UCSD-AML1 (cell line): ENCODE data around the gene NPVF.

Experiments used
- DNase-seq: peaks from one replicate; lab custom pipeline; 2025; ENCODE audit not compliant: unreplicated experiment; lab: John Stamatoyannopoulos, UW

Gene NPVF

DNA sequence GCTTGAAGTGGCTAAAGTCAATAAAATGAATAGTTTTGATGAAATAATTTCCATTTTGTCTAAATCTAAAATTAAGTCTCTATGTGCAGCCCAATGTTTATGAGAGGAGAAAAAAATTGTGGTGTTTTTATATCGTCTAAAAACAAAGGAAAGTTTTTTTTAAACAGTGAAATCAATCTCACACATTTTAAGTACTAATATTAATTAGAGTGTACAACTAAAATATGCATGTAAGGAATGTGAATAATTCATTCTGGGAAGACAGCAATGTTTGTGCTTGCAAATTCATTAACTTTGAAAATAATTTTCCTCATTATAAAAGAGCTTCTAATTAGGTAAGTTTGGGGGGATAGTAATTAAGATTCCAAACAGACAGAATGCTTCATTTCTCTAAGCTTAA lies at the start of gene NPVF:
Gene NPVF (minus strand): TSS at position 101 of the 400 bp plus-strand sequence. CDS start 47 bp downstream, at position 54.
- DNase-seq: no peak

GRCh38 chr7:25272265-25272664 lies 44.0 kb upstream of the NPVF start:
- no peak for DNase-seq

- DNase-seq: no peak
Observed at GRCh38 chr7:25263337-25263736, 35.1 kb upstream of the NPVF start.

DNA sequence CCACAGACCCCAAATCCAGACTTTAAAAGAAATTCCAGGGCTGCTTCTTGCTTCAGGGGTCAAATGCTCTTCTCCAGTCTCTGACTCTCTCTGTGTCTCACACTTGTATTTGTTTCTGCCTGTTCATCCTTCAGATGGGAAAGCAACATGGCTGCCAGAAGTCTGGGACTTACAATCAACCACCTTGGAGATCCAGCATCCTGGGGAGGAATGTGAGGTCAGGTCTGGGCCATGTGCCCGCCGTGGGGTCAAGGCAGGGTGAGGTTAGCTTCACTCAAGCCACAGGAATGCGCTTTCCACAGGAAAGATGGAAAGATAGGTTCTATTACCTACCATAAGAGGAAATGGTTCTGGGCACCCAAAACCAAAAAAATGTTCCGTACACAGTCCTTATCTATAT lies 34.3 kb upstream of the NPVF start:
- no peak for DNase-seq

DNA sequence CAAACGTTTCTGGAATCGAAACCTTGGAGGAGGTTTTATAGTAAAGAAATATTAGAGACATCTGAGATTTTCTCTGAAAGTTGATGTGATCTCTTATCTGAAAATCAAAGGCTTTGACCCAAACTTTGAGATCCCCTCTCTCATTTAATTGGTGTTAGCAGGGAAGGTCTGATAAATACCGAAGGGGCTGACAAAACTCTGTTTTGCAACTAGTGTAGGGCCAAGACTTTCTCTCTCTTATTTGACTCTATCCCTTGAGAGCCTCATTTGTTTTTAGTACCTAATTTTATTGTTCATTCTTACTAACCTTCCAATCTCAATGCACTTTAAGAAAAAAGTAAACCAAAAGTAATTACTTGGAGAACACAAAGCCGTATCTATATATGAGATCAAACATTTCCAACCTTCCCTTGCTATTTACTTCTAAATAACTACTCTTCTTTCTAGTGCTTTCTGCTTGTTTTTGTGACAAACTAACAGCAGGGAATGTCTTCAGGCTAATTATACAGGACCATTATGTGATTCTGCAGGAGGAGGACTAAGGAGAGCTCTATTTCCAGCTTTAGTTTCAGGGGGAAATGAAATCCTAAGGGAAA lies 33.4 kb upstream of the NPVF start:
- no peak for DNase-seq

DNA sequence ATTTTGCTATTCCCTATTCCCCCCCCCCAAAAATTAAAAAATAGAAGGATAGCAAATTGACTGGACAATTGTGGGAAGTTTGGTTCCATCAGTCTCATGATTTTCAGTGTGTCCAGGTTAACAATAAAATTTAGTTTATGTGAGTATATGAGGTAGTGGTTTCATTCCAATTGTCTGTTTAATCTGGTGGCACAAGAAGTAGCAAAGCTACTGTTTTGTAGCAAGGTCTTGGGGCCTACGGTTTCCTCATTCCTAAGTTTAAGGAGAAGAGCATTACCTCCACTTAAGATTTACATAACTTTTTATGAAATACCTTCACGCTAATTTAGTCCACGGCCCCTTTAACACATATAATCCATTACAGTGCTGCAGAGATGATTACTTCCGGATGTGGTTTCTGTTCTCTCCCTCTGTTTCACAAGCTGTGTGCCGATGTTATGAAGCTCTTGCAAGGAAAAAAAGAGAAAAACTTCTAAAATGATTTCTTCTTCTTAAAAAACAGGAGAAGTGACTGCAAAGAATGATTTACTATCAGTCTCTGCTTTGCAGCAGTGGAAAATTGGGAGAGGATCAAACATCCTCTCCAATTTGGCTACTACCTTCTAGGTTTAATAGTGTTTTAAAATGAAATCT lies 32.7 kb upstream of the NPVF start:
- DNase-seq: no peak

- peak; percentile 10 for DNase-seq
Observed at GRCh38 chr7:25259487-25260243, 31.4 kb upstream of the NPVF start.

DNA sequence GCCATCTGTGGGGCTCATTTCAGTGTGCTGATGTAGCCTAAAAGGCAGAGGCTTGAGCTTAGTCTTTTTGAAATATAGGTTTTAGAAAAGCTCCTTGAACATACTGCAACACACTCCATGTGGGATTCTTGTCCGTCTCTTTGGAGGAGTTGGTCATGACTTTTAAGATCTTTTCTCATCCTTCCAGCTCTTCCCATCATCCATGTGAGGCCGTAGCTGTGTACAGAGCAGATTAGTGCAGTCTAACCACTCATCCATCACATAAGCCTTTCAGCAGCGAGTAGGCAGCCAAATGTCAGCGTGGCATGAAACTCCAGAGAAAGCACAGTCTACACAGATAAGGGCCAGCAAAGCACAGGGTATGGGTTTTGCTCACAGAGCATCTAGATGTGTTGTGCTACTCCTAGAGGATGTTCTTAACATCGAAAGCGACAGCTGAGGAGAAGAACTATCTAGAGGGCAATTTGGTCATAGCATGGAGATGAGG lies 28.1 kb upstream of the NPVF start:
- no peak for DNase-seq

GRCh38 chr7:25255611-25256332 lies 27.5 kb upstream of the NPVF start:
- DNase-seq: no peak

- no peak for DNase-seq
Observed at GRCh38 chr7:25254604-25255003, 26.3 kb upstream of the NPVF start.

DNA sequence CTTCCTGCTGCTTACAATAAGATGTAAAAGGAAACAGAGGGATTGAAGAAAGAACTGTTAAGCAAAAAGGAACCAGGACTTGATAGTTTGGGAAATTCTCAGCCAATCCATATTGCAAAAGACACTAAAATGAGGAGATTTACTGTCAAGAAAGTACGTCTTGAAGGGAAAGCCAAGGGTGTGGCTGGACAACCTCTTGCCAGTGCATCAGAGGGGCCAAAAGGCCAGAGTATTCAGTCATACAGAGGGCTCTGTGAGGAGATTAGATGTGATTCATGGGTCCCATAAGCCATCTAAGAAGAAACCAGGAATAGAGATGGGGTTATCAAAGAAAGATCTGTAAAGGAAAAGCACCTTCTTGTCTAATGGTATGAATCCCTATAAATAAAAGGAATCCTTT lies 25.4 kb upstream of the NPVF start:
- no peak for DNase-seq

- no peak for DNase-seq
Observed at GRCh38 chr7:25250386-25250785, 22.1 kb upstream of the NPVF start.

GRCh38 chr7:25249772-25250171 lies 21.5 kb upstream of the NPVF start:
- no peak for DNase-seq

DNA sequence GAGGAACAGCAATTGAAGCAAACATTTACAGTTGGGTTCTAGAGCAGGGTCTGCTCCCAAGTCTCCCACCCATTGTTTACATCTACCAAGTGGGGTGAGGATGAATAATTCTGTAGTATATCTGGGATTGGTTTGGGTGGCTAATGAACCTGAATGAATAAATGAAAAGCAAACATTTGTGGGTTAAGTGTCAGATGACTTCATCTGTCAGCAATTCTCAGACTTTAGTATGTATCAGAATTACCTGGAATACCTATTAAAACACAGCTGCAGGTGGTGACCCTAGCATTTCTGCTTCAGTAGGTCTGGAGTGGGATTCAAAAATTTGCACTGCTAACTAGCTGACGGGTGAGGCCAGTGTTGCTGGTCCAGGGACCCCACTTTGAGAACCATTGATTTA lies 18.0 kb upstream of the NPVF start:
- DNase-seq: no peak

- DNase-seq: no peak
Observed at GRCh38 chr7:25244254-25245033, 16.2 kb upstream of the NPVF start.

GRCh38 chr7:25242678-25243077 lies 14.4 kb upstream of the NPVF start:
- no peak for DNase-seq

- DNase-seq: no peak
Observed at GRCh38 chr7:25240896-25241295, 12.6 kb upstream of the NPVF start.

- DNase-seq: no peak
Observed at GRCh38 chr7:25240340-25240739, 12.1 kb upstream of the NPVF start.

GRCh38 chr7:25239888-25240287 lies 11.6 kb upstream of the NPVF start:
- DNase-seq: no peak

DNA sequence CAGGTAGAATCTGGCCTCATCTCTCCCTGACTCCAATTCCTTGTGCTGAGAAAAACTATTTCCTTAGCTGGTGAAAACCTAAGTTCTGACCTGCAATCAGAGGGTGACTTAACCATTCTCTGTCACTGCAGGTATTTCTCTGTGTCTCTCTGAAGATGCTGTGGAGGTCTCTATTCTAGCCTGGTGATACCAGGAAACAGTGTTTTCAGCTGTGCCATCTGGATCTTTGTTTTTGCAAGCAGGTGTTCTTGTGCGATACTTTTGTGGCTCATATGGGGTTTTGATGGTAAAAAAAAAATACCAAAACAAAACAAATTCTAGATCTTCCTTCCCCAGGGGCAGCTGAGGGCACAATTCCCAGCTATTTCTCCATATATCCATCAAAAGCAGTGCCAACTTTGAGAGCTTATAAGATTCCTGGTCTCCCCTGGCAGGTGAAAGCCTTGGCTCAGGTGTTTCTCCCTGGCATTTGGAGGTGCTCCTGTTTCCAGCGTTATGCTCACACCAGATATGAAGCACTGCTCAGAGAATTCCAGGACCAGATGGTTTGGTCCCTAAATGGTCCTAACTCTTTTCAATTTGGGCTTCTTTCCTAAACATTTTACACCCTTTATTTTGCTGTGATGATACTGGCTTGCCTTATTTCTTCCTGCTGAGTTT lies 9.9 kb upstream of the NPVF start:
- DNase-seq: no peak
